Caco-2 (cell line): Measurements from ENCODE around the gene PTPN3. TPM values are rescaled to one million over a fixed set of nuclear protein-coding genes. Genes with fewer than 3 reads are reported as not detected.

Experiments used
- BruUV-seq: library from RNA; stranded (reverse); fragments of 400-500 nt; replicated peaks from 2 replicates; lab custom pipeline; 2021; lab: Mats Ljungman, UMichigan
- CTCF ChIA-PET: fragments of 300-600 bp; sonication (Branson Sonifier 250); formaldehyde crosslinking; loops from one replicate; lab custom pipeline; 2022; ENCODE audit warnings: antibody characterized with exemption; lab: Charles Lee
- POLR2A ChIA-PET: fragments of 300-600 bp; sonication (Branson Sonifier 250); formaldehyde crosslinking; loops from one replicate; lab custom pipeline; 2022; ENCODE audit warnings: antibody characterized with exemption; lab: Charles Lee
- DNase-seq, 2 experiments: peaks; one replicate each; pipeline versions ENCODE4 v3.0.0 to v3.0.0-alpha.2; 2020 to 2022
- H3K27me3 ChIP-seq: replicated peaks from 2 replicates; pipeline ENCODE4 v1.6.0; 2011; ENCODE audit warnings: low read length; ENCODE audit not compliant: control insufficient read depth, insufficient read depth
- H3K36me3 ChIP-seq: 2 replicates; pipeline ENCODE4 v1.5.1; 2011; ENCODE audit warnings: low read length; ENCODE audit not compliant: control insufficient read depth, insufficient read depth
- H3K4me1 ChIP-seq: fragments of 250-450 bp; sonication (Bioruptor Pico); 2 replicates; pipeline ENCODE4 v1.5.1; 2020; ENCODE audit warnings: mild to moderate bottlenecking
- H3K4me3 ChIP-seq: 2 replicates; pipeline ENCODE4 v1.5.1; 2011; ENCODE audit warnings: low read depth, mild to moderate bottlenecking, control low read depth, low read length
- H3K9me3 ChIP-seq: fragments of 250-450 bp; sonication (Bioruptor Pico); 2 replicates; pipeline ENCODE4 v1.5.1; 2020; ENCODE audit warnings: mild to moderate bottlenecking, moderate library complexity
- H3K27ac Mint-ChIP-seq: one replicate; pipeline ENCODE4 v1.8.0; 2022; ENCODE audit warnings: mixed read lengths; ENCODE audit not compliant: unreplicated experiment
- H3K27me3 Mint-ChIP-seq: one replicate; pipeline ENCODE4 v1.8.0; 2022; ENCODE audit warnings: mixed read lengths; ENCODE audit not compliant: insufficient read depth, unreplicated experiment
- H3K36me3 Mint-ChIP-seq: one replicate; pipeline ENCODE4 v1.8.0; 2022; ENCODE audit warnings: mild to moderate bottlenecking, mixed read lengths; ENCODE audit not compliant: insufficient read depth, unreplicated experiment
- H3K4me1 Mint-ChIP-seq: one replicate; pipeline ENCODE4 v1.8.0; 2022; ENCODE audit warnings: low read depth, mixed read lengths; ENCODE audit not compliant: unreplicated experiment
- H3K4me3 Mint-ChIP-seq: one replicate; pipeline ENCODE4 v1.8.0; 2022; ENCODE audit warnings: mild to moderate bottlenecking, moderate library complexity, mixed read lengths; ENCODE audit not compliant: unreplicated experiment
- H3K9me3 Mint-ChIP-seq: one replicate; pipeline ENCODE4 v1.8.0; 2022; ENCODE audit warnings: mixed read lengths; ENCODE audit not compliant: unreplicated experiment
- CTCF ChIP-seq, 2 experiments: fragments of 200-600 bp in 1 of 2; IDR thresholded peaks; 1 replicate in 1 of 2; 2 replicates in 1 of 2; pipeline versions ENCODE4 v1.5.1 to v1.8.0; 2011 to 2022; ENCODE audit warnings: antibody characterized with exemption in 1 of 2, control low read depth in 1 of 2, inconsistent platforms in 1 of 2, low read depth in 1 of 2, low read length in 1 of 2, mild to moderate bottlenecking in 1 of 2, moderate library complexity in 1 of 2; ENCODE audit not compliant: insufficient read depth in 1 of 2, severe bottlenecking in 1 of 2, unreplicated experiment in 1 of 2
- intact Hi-C: fragments of 100-400 bp; cut with micrococcal nuclease; formaldehyde crosslinking; loops from one replicate; pipeline ENCODE4 v1.10.0; 2022; ENCODE audit not compliant: unreplicated experiment
- total RNA-seq: library from RNA; stranded (reverse); gene quantifications from 2 replicates; pipeline ENCODE4 v1.2.3, GENCODE V29; 2022

PTPN3 gene
- total RNA-seq, 1 experiment from 2014 or later: 12.4 TPM

- Mint-ChIP-seq H3K4me3 (no peak overlapping the region), H3K27me3 (no peaks in the 10 kb centered on the region), H3K9me3 (no peaks in the 10 kb centered on the region), H3K36me3 (peaks cover 7% of the 10 kb centered on the region), H3K27ac (no peak overlapping the region), H3K4me1 (no peaks in the 10 kb centered on the region)
- intact Hi-C loops: loop anchor here (1.0 to 2.0 kb wide), 3 partner anchors 30 to 81 kb away; no protein-coding TSS in a partner anchor
- Histone ChIP-seq H3K9me3 (no peaks in the 10 kb centered on the region), H3K4me3 (no peak overlapping the region), H3K36me3 (peaks cover 2% of the 10 kb centered on the region; the same call in 1 of the 2 replicates), H3K27me3 (no peaks in the 10 kb centered on the region), H3K4me1 (no peaks in the 10 kb centered on the region)
- DNase-seq: no peak
- no TSS peak for BruUV-seq
- ChIA-PET CTCF (no interaction called here), POLR2A (no interaction called here)
- TF ChIP-seq CTCF (IDR thresholded peaks at IDR 0.05; ENCODE audit: insufficient read depth in 1 of 2, low read depth in 1 of 2, low read length in 1 of 2, severe bottlenecking in 1 of 2, unreplicated experiment in 1 of 2): no peak
Measured at GRCh38 chr9:109439378-109440116, 58.6 kb downstream of the PTPN3 start.

DNA sequence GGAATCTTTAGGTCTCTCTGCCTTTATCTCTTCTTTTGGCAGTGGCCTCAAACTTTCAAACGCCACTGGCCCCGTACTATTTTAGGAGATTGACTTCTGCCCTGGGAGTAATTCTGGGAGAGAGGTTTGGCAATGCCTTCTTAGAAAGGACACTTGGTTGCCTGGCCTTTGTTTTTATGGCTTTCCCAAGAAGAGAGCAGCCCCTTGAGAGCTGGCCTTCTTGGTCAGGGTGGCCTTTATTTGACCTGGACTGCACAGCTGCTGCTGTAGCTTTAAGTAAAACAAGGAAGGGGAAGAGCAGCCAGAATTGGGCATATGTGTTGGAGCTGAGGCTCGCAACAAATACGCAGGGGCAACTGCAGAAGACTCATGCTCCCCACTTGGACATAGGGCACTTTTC is 60.8 kb downstream of the PTPN3 start:
- H3K4me1 ChIP-seq: no peaks in the 10 kb centered on the region
- DNase-seq: no peak
- H3K27me3 ChIP-seq: no peaks in the 10 kb centered on the region
- CTCF ChIA-PET: interaction anchor here (0.9 kb wide), 1 partner anchor 80 kb away, joined by 3 read pairs; no protein-coding TSS in a partner anchor
- H3K36me3 Mint-ChIP-seq: peaks cover 7% of the 10 kb centered on the region
- H3K9me3 ChIP-seq: no peaks in the 10 kb centered on the region
- H3K27ac Mint-ChIP-seq: no peak overlapping the region
- no peaks in the 10 kb centered on the region for H3K4me1 Mint-ChIP-seq
- H3K4me3 Mint-ChIP-seq: no peak overlapping the region
- intact Hi-C loops: no loop called here
- no peak overlapping the region for H3K4me3 ChIP-seq
- no peak for TF ChIP-seq CTCF (IDR thresholded peaks at IDR 0.05; ENCODE audit: insufficient read depth in 1 of 2, low read depth in 1 of 2, low read length in 1 of 2, severe bottlenecking in 1 of 2, unreplicated experiment in 1 of 2)
- POLR2A ChIA-PET: no interaction called here
- no peaks in the 10 kb centered on the region for H3K9me3 Mint-ChIP-seq
- H3K36me3 ChIP-seq: peaks cover 2% of the 10 kb centered on the region; the same call in 1 of the 2 replicates
- H3K27me3 Mint-ChIP-seq: no peaks in the 10 kb centered on the region
- no TSS peak for BruUV-seq

DNA sequence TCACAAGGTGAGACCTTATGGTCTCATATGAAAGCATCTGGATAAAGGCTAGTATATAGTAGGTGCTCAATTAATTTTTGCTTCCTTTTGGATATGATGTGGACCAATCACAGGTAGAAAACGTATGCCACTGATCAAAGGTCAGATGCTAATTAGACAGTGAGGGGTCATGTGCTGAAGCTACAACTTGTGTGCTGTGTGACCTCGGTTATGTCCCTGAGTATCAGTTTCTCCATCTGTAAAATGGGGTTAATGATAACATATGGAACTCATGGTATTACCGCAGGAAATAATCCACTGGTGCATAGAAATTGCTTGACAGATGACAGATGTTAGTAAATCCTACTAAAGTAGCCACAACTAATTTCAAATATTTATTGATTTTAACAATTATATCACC is 62.0 kb downstream of the PTPN3 start:
- Mint-ChIP-seq H3K36me3 (peaks cover 5% of the 10 kb centered on the region), H3K4me1 (no peaks in the 10 kb centered on the region), H3K27ac (no peak overlapping the region), H3K9me3 (no peaks in the 10 kb centered on the region), H3K4me3 (no peak overlapping the region), H3K27me3 (no peaks in the 10 kb centered on the region)
- POLR2A ChIA-PET: no interaction called here
- no peak for TF ChIP-seq CTCF (IDR thresholded peaks at IDR 0.05; ENCODE audit: insufficient read depth in 1 of 2, low read depth in 1 of 2, low read length in 1 of 2, severe bottlenecking in 1 of 2, unreplicated experiment in 1 of 2)
- DNase-seq: no peak
- peaks cover 2% of the 10 kb centered on the region; the same call in 1 of the 2 replicates for H3K36me3 ChIP-seq
- H3K27me3 ChIP-seq: no peaks in the 10 kb centered on the region
- BruUV-seq: no TSS peak
- H3K4me1 ChIP-seq: no peaks in the 10 kb centered on the region
- no peak overlapping the region for H3K4me3 ChIP-seq
- CTCF ChIA-PET: no interaction called here
- H3K9me3 ChIP-seq: no peaks in the 10 kb centered on the region
- intact Hi-C loops: no loop called here
